ENCODE measurements around the gene AADACL3. TPM values are rescaled to one million over a fixed set of nuclear protein-coding genes. Genes with fewer than 3 reads are reported as not detected.

AADACL3 gene, protein sequence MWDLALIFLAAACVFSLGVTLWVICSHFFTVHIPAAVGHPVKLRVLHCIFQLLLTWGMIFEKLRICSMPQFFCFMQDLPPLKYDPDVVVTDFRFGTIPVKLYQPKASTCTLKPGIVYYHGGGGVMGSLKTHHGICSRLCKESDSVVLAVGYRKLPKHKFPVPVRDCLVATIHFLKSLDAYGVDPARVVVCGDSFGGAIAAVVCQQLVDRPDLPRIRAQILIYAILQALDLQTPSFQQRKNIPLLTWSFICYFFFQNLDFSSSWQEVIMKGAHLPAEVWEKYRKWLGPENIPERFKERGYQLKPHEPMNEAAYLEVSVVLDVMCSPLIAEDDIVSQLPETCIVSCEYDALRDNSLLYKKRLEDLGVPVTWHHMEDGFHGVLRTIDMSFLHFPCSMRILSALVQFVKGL
- not detected for total RNA-seq

DNA sequence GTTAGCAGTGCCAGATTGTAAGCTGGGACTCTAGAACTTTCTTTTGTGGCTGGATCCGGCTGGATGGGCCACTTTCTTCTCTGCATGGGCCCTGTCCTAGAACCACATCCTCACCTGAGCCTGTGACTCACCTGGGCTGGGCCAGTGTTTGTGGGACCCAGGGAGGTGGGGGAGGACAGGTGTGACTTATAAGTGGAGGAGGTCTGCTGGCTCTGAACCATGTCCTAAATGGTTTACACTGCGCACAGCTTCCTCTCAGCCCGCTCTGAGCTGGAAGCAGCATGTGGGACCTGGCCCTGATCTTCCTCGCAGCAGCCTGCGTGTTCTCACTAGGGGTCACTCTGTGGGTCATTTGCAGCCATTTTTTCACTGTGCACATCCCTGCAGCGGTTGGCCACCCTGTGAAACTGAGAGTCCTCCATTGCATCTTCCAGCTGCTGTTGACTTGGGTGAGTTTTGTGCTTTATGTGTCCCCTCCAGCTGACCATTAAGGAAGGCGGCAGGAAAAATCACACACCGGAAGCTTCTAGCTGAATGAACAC, at the start of gene AADACL3:
Gene AADACL3 (plus strand): TSS at position 215 of the 542 bp plus-strand sequence. CDS start 67 bp downstream, at position 282.

DNA sequence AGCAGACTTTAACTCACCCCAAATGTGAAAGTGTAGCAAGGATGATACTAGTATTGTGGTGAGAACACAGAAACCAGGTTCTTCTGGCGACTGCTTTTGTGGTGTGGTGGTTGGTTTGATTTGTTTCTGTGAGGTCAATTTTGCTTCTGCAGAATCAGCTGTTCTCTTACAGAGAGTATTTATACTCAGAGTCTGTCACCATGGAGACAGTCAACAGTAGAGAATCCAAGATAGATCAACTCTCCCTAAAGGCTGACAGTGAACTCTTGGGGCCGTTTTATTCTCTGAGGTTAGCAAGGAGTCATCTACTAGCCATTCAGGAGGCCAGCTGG, 30.0 kb downstream of the AADACL3 start, which contains the start of gene CFAP107:
Gene CFAP107 (plus strand): TSS at position 209 of the 332 bp plus-strand sequence. CDS start 231 bp downstream, outside the sequence.

DNA sequence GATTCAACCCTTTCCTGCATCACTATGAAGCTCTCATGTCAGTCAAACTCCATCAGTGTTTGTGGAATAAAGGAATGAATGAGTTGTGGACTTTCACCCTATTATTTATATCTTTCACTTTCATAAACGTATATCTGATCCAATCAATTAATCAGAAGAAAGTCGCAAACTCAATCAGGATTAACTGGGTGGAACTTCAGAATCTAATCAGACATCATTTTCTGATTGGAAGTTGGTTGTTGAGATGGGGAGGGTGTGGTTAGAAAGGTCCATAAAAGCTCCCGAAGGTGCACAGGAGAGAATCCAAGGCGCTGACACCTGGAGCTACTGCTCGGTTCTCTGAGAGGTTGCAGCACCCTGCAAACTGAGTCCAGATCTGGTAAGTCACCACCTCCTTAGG, 57.5 kb downstream of the AADACL3 start, which contains the start of gene PRAMEF12:
Gene PRAMEF12 (plus strand): TSS at position 301 of the 400 bp plus-strand sequence. CDS start 1,130 bp downstream, outside the sequence.

Small RNA genes within 50 kb of the gene (small RNA-seq; reads per million reads assigned to genes)
- 0 reads per million in 2 donors for gene AC244670.1

Other genes with a start within 250 kb of the AADACL3 start
- gene DHRS3, start 97.9 kb upstream of the AADACL3 start, total RNA-seq = 10 to 100 TPM in 1 of 2 donors, 1 to 10 TPM in 1; 9.0 to 10.7 TPM
- not detected for gene AADACL4, start 72.0 kb upstream of the AADACL3 start, total RNA-seq
- not detected for gene CFAP107, start 30.1 kb downstream of the AADACL3 start, total RNA-seq
- gene PRAMEF12, start 57.6 kb downstream of the AADACL3 start, total RNA-seq = not detected
- not detected for gene PRAMEF1, start 75.3 kb downstream of the AADACL3 start, total RNA-seq
- gene PRAMEF11, start 115.3 kb downstream of the AADACL3 start, total RNA-seq = not detected
- not detected for gene HNRNPCL1, start 132.6 kb downstream of the AADACL3 start, total RNA-seq
- not detected for gene PRAMEF2, start 141.0 kb downstream of the AADACL3 start, total RNA-seq
- not detected for gene PRAMEF4, start 170.1 kb downstream of the AADACL3 start, total RNA-seq
- not detected for gene PRAMEF10, start 182.2 kb downstream of the AADACL3 start, total RNA-seq
- not detected for gene PRAMEF7, start 200.5 kb downstream of the AADACL3 start, total RNA-seq
- not detected for gene PRAMEF6, start 231.5 kb downstream of the AADACL3 start, total RNA-seq

Data from melanocyte of skin (primary cell).